ENCODE measurements around the gene ABCG4. TPM values are rescaled to one million over a fixed set of nuclear protein-coding genes. Genes with fewer than 3 reads are reported as not detected.

ABCG4 gene
- total and polyA plus RNA-seq, 2 experiments from 2014 or later, result 2.4 to 3.2 TPM

GRCh38 chr11:119109843-119110242 lies 39.0 kb upstream of the ABCG4 start:
- no peak overlapping the region for H3K27ac ChIP-seq
- no peaks in the 10 kb centered on the region for H3K9me3 ChIP-seq (ENCODE audit: low read depth)
- DNase-seq (ENCODE audit: low read depth in 1 of 2, low spot score in 1 of 2), result no peak
- no peak for TF ChIP-seq CTCF (IDR thresholded peaks at IDR 0.05; ENCODE audit: low read depth, low read length)
- no peak overlapping the region for H3K4me3 ChIP-seq
- H3K4me1 ChIP-seq (ENCODE audit: low read depth), result peaks cover 5% of the 10 kb centered on the region
- H3K27me3 ChIP-seq, result no peaks in the 10 kb centered on the region
- H3K36me3 ChIP-seq, result no peaks in the 10 kb centered on the region

GRCh38 chr11:119110439-119110838 lies 38.4 kb upstream of the ABCG4 start:
- TF ChIP-seq CTCF (IDR thresholded peaks at IDR 0.05; ENCODE audit: low read depth, low read length), result no peak
- H3K36me3 ChIP-seq, result peaks cover 2% of the 10 kb centered on the region

GRCh38 chr11:119111361-119111925 lies 37.4 kb upstream of the ABCG4 start:
- peaks cover 3% of the 10 kb centered on the region for H3K36me3 ChIP-seq
- H3K4me1 ChIP-seq (ENCODE audit: low read depth), result peaks cover 2% of the 10 kb centered on the region
- DNase-seq (ENCODE audit: low read depth in 1 of 2, low spot score in 1 of 2), result no peak
- no peaks in the 10 kb centered on the region for H3K27me3 ChIP-seq
- TF ChIP-seq CTCF (IDR thresholded peaks at IDR 0.05; ENCODE audit: low read depth, low read length), result no peak
- H3K9me3 ChIP-seq (ENCODE audit: low read depth), result no peaks in the 10 kb centered on the region
- H3K27ac ChIP-seq, result no peak overlapping the region
- H3K4me3 ChIP-seq, result no peak overlapping the region

More at GRCh38 chr11:119110439-119110838, 38.4 kb upstream of the ABCG4 start:
- no peaks in the 10 kb centered on the region for H3K9me3 ChIP-seq (ENCODE audit: low read depth)
- H3K27me3 ChIP-seq, result no peaks in the 10 kb centered on the region
- H3K4me3 ChIP-seq, result no peak overlapping the region
- no peak overlapping the region for H3K27ac ChIP-seq
- H3K4me1 ChIP-seq (ENCODE audit: low read depth), result peaks cover 5% of the 10 kb centered on the region
- no peak for DNase-seq (ENCODE audit: low read depth in 1 of 2, low spot score in 1 of 2)

GRCh38 chr11:119112314-119113020 lies 36.4 kb upstream of the ABCG4 start:
- no peak overlapping the region for H3K4me3 ChIP-seq
- no peaks in the 10 kb centered on the region for H3K27me3 ChIP-seq
- no peak overlapping the region for H3K27ac ChIP-seq
- no peaks in the 10 kb centered on the region for H3K4me1 ChIP-seq (ENCODE audit: low read depth)
- no peak for DNase-seq (ENCODE audit: low read depth in 1 of 2, low spot score in 1 of 2)
- H3K36me3 ChIP-seq, result peaks cover 3% of the 10 kb centered on the region
- H3K9me3 ChIP-seq (ENCODE audit: low read depth), result no peaks in the 10 kb centered on the region
- TF ChIP-seq CTCF (IDR thresholded peaks at IDR 0.05; ENCODE audit: low read depth, low read length), result no peak

- no peak overlapping the region for H3K4me3 ChIP-seq
- no peaks in the 10 kb centered on the region for H3K9me3 ChIP-seq (ENCODE audit: low read depth)
- H3K27ac ChIP-seq, result no peak overlapping the region
- H3K4me1 ChIP-seq (ENCODE audit: low read depth), result no peaks in the 10 kb centered on the region
- peaks cover 3% of the 10 kb centered on the region for H3K36me3 ChIP-seq
- no peak for DNase-seq (ENCODE audit: low read depth in 1 of 2, low spot score in 1 of 2)
- H3K27me3 ChIP-seq, result no peaks in the 10 kb centered on the region
- TF ChIP-seq CTCF (IDR thresholded peaks at IDR 0.05; ENCODE audit: low read depth, low read length), result no peak
Observed at GRCh38 chr11:119113716-119114115, 35.1 kb upstream of the ABCG4 start.
